Right ventricle myocardium inferior (tissue), 1 donor: ENCODE results near the gene PARD3B. TPM values are rescaled to one million over a fixed set of nuclear protein-coding genes. Genes with fewer than 3 reads are reported as not detected.

Experiments used
- ATAC-seq: fragments of 200-7000 bp; cut with Tn5 transposase; one replicate; pipeline ENCODE4 v1.9.1; 2020; ENCODE audit warnings: mild to moderate bottlenecking, moderate library complexity
- DNase-seq: peaks from one replicate; pipeline ENCODE4 v3.0.0; 2021; ENCODE audit errors: missing footprints
- intact Hi-C: fragments of 100-400 bp; cut with DNase I; formaldehyde crosslinking; loops from one replicate; pipeline ENCODE4 v1.11.0; 2022
- total RNA-seq: library from RNA; stranded (reverse); fragmentation: NEBNext Ultra II Directional; extraction: Animal tissue kit (Norgen Biotek cat#: 25700); gene quantifications from one replicate; pipeline ENCODE4 v1.2.1, GENCODE V29; 2021
- donor health status: DM: no; HTN: yes; CAD: no; lungs with severe emphysema.

PARD3B gene
- total RNA-seq, 1 donor from 2014 or later: 7.8 TPM

- DNase-seq: no peak
- ATAC-seq: no peak
- intact Hi-C loops: no loop called here
Measured at GRCh38 chr2:204638471-204639194, 93.4 kb downstream of the PARD3B start.

GRCh38 chr2:204643326-204643725, 98.1 kb downstream of the PARD3B start:
- intact Hi-C loops: no loop called here
- DNase-seq (no peak), ATAC-seq (no peak)

GRCh38 chr2:204645018-204645773, 99.9 kb downstream of the PARD3B start:
- ATAC-seq (no peak), DNase-seq (no peak)
- intact Hi-C loops: no loop called here

- no peak for DNase-seq
- ATAC-seq: no peak
- intact Hi-C loops: no loop called here
Measured at GRCh38 chr2:204647626-204648025, 102.4 kb downstream of the PARD3B start.

- ATAC-seq (no peak), DNase-seq (no peak)
- intact Hi-C loops: no loop called here
Measured at GRCh38 chr2:204650611-204651010, 105.3 kb downstream of the PARD3B start.

- ATAC-seq: no peak
- no peak for DNase-seq
- intact Hi-C loops: no loop called here
Measured at GRCh38 chr2:204652063-204652462, 106.8 kb downstream of the PARD3B start.

GRCh38 chr2:204654669-204655068, 109.4 kb downstream of the PARD3B start:
- intact Hi-C loops: no loop called here
- DNase-seq (no peak), ATAC-seq (peak; percentile 23)

GRCh38 chr2:204655101-204655500, 109.8 kb downstream of the PARD3B start:
- DNase-seq (no peak), ATAC-seq (peak; percentile 52)
- intact Hi-C loops: no loop called here

GRCh38 chr2:204655626-204656025, 110.4 kb downstream of the PARD3B start:
- intact Hi-C loops: no loop called here
- ATAC-seq (no peak), DNase-seq (no peak)

- DNase-seq: no peak
- intact Hi-C loops: no loop called here
- ATAC-seq: no peak
Measured at GRCh38 chr2:204657024-204657423, 111.7 kb downstream of the PARD3B start.

GRCh38 chr2:204662956-204663355, 117.7 kb downstream of the PARD3B start:
- DNase-seq: no peak
- no peak for ATAC-seq
- intact Hi-C loops: no loop called here

GRCh38 chr2:204663816-204664425, 118.6 kb downstream of the PARD3B start:
- intact Hi-C loops: no loop called here

GRCh38 chr2:204664708-204665121, 119.4 kb downstream of the PARD3B start:
- ATAC-seq (no peak), DNase-seq (no peak)
- intact Hi-C loops: no loop called here

More at GRCh38 chr2:204663816-204664425, 118.6 kb downstream of the PARD3B start:
- no peak for ATAC-seq
- no peak for DNase-seq

- ATAC-seq (no peak), DNase-seq (no peak)
- intact Hi-C loops: no loop called here
Measured at GRCh38 chr2:204665207-204665606, 119.9 kb downstream of the PARD3B start.

- DNase-seq (no peak), ATAC-seq (no peak)
- intact Hi-C loops: no loop called here
Measured at GRCh38 chr2:204665771-204666170, 120.5 kb downstream of the PARD3B start.

GRCh38 chr2:204667990-204668389, 122.7 kb downstream of the PARD3B start:
- ATAC-seq (no peak), DNase-seq (no peak)
- intact Hi-C loops: no loop called here

- ATAC-seq (no peak), DNase-seq (no peak)
- intact Hi-C loops: no loop called here
Measured at GRCh38 chr2:204669382-204669781, 124.1 kb downstream of the PARD3B start.

- DNase-seq (no peak), ATAC-seq (no peak)
- intact Hi-C loops: no loop called here
Measured at GRCh38 chr2:204670124-204670523, 124.8 kb downstream of the PARD3B start.

- intact Hi-C loops: no loop called here
- no peak for DNase-seq
- ATAC-seq: no peak
Measured at GRCh38 chr2:204670756-204671155, 125.5 kb downstream of the PARD3B start.

- ATAC-seq (no peak), DNase-seq (no peak)
- intact Hi-C loops: no loop called here
Measured at GRCh38 chr2:204672772-204673171, 127.5 kb downstream of the PARD3B start.
